C4-2B (cell line): ENCODE results near the gene SPATA12.

Source experiments
- ZFX ChIP-seq: fragments of 450-650 bp; IDR thresholded peaks from 2 replicates; pipeline ENCODE4 v1.6.1; 2017
- TF ChIP-seq, protein P1 (sequence below): fragments of 450-650 bp; conservative IDR thresholded peaks from 2 replicates; pipeline ENCODE4 v1.5.1; 2017; ENCODE audit warnings: mild to moderate bottlenecking

GRCh38 chr3:57118254-57118653, 57.8 kb downstream of the SPATA12 start:
- TF ChIP-seq, protein P1, sequence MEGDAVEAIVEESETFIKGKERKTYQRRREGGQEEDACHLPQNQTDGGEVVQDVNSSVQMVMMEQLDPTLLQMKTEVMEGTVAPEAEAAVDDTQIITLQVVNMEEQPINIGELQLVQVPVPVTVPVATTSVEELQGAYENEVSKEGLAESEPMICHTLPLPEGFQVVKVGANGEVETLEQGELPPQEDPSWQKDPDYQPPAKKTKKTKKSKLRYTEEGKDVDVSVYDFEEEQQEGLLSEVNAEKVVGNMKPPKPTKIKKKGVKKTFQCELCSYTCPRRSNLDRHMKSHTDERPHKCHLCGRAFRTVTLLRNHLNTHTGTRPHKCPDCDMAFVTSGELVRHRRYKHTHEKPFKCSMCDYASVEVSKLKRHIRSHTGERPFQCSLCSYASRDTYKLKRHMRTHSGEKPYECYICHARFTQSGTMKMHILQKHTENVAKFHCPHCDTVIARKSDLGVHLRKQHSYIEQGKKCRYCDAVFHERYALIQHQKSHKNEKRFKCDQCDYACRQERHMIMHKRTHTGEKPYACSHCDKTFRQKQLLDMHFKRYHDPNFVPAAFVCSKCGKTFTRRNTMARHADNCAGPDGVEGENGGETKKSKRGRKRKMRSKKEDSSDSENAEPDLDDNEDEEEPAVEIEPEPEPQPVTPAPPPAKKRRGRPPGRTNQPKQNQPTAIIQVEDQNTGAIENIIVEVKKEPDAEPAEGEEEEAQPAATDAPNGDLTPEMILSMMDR = no peak
- no peak for TF ChIP-seq ZFX
